CD4-positive, alpha-beta T cell treated with Interferon gamma for 1 hour (primary cell): ENCODE results near the gene WDR90.

Experiments
- DNase-seq: peaks from one replicate; pipeline ENCODE4 v3.0.0-alpha.2; 2020

WDR90 gene

GRCh38 chr16:648781-649589 is at the start of gene WDR90:
Gene WDR90, plus strand, starts transcription at chr16:649365. Its CDS starts 52 bp downstream, at chr16:649417.
- peak; percentile 87 for DNase-seq

- no peak for DNase-seq
Observed at GRCh38 chr16:600781-601180, 48.4 kb upstream of the WDR90 start.

- DNase-seq, result no peak
Observed at GRCh38 chr16:603933-604332, 45.2 kb upstream of the WDR90 start.

- no peak for DNase-seq
Observed at GRCh38 chr16:606656-607307, 42.4 kb upstream of the WDR90 start.

- DNase-seq, result no peak
Observed at GRCh38 chr16:608019-608418, 41.1 kb upstream of the WDR90 start.

GRCh38 chr16:609316-609715 is 39.8 kb upstream of the WDR90 start:
- no peak for DNase-seq

GRCh38 chr16:609984-610383 is 39.2 kb upstream of the WDR90 start:
- no peak for DNase-seq

- DNase-seq, result peak; percentile 38
Observed at GRCh38 chr16:610513-611381, 38.4 kb upstream of the WDR90 start.

GRCh38 chr16:615122-615521 is 34.0 kb upstream of the WDR90 start:
- no peak for DNase-seq

GRCh38 chr16:616733-617586 is 32.2 kb upstream of the WDR90 start:
- no peak for DNase-seq

GRCh38 chr16:617855-618254 is 31.3 kb upstream of the WDR90 start:
- DNase-seq, result no peak

- no peak for DNase-seq
Observed at GRCh38 chr16:619476-620100, 29.6 kb upstream of the WDR90 start.

GRCh38 chr16:620700-621525 is 28.3 kb upstream of the WDR90 start:
- DNase-seq, result no peak

GRCh38 chr16:621526-622105 is 27.5 kb upstream of the WDR90 start:
- DNase-seq, result no peak

- DNase-seq, result no peak
Observed at GRCh38 chr16:622920-623280, 26.3 kb upstream of the WDR90 start.

- DNase-seq, result no peak
Observed at GRCh38 chr16:624526-625070, 24.6 kb upstream of the WDR90 start.

- DNase-seq, result no peak
Observed at GRCh38 chr16:625117-625976, 23.8 kb upstream of the WDR90 start.

- DNase-seq, result no peak
Observed at GRCh38 chr16:625977-626765, 23.0 kb upstream of the WDR90 start.
